CD4-positive, alpha-beta memory T cell (primary cell): ENCODE data around the gene PHF3. TPM values are rescaled to one million over a fixed set of nuclear protein-coding genes. Genes with fewer than 3 reads are reported as not detected.

Experiments used
- CTCF ChIA-PET: fragments of 350-600 bp; sonication (Branson Sonifier 250); formaldehyde crosslinking; loops from one replicate; lab custom pipeline; 2021; ENCODE audit warnings: inconsistent platforms; ENCODE audit not compliant: partially characterized antibody; lab: Charles Lee
- POLR2A ChIA-PET: fragments of 350-600 bp; sonication (Branson Sonifier 250); formaldehyde crosslinking; loops from one replicate; lab custom pipeline; 2021; ENCODE audit not compliant: partially characterized antibody; lab: Charles Lee
- DNase-seq, 5 donors: peaks; one replicate each; pipeline versions ENCODE4 v3.0.0 to v3.0.0-alpha.2; 2020 to 2022; ENCODE audit warnings: mixed read lengths in 1 of 5
- H3K27ac ChIP-seq: one replicate; pipeline ENCODE4 v1.7.0; 2013; ENCODE audit warnings: low read depth, low read length
- H3K27me3 ChIP-seq: 2 replicates; pipeline ENCODE4 v1.7.0; 2013; ENCODE audit warnings: mild to moderate bottlenecking, low read length, moderate library complexity; ENCODE audit not compliant: insufficient read depth
- H3K36me3 ChIP-seq: 2 replicates; pipeline ENCODE4 v1.7.0; 2013; ENCODE audit warnings: mild to moderate bottlenecking, low read length, moderate library complexity; ENCODE audit not compliant: insufficient read depth
- H3K4me1 ChIP-seq: 2 replicates; pipeline ENCODE4 v1.7.0; 2013; ENCODE audit warnings: mild to moderate bottlenecking, low read length, moderate library complexity; ENCODE audit not compliant: insufficient read depth
- H3K4me3 ChIP-seq, 2 donors: one replicate each; pipeline ENCODE4 v1.7.0; 2013; ENCODE audit warnings: low read length in 2 of 2, mild to moderate bottlenecking in 1 of 2
- H3K9me3 ChIP-seq, 2 donors: one replicate each; pipeline ENCODE4 v1.7.0; 2013; ENCODE audit warnings: low read length in 2 of 2, control low read depth in 1 of 2; ENCODE audit not compliant: control insufficient read depth in 1 of 2
- H3K27ac Mint-ChIP-seq, 7 donors: one replicate each; pipeline ENCODE4 v1.8.0; 2020 to 2021; ENCODE audit warnings: mixed read lengths in 7 of 7, mild to moderate bottlenecking in 6 of 7, inconsistent platforms in 3 of 7, moderate library complexity in 3 of 7
- H3K27me3 Mint-ChIP-seq, 2 donors: one replicate each; pipeline ENCODE4 v1.8.0; 2020 to 2021; ENCODE audit warnings: mixed read lengths in 2 of 2
- H3K36me3 Mint-ChIP-seq, 2 donors: one replicate each; pipeline ENCODE4 v1.8.0; 2020 to 2021; ENCODE audit warnings: mixed read lengths in 2 of 2, inconsistent platforms in 1 of 2, mild to moderate bottlenecking in 1 of 2
- H3K4me1 Mint-ChIP-seq, 4 donors: one replicate each; pipeline ENCODE4 v1.8.0; 2020 to 2021; ENCODE audit warnings: mixed read lengths in 4 of 4, mild to moderate bottlenecking in 1 of 4
- H3K4me3 Mint-ChIP-seq, 8 donors: one replicate each; pipeline ENCODE4 v1.8.0; 2020 to 2021; ENCODE audit warnings: mixed read lengths in 8 of 8, mild to moderate bottlenecking in 7 of 8, moderate library complexity in 6 of 8, inconsistent platforms in 3 of 8
- H3K9me3 Mint-ChIP-seq, 8 donors: one replicate each; pipeline ENCODE4 v1.8.0; 2020 to 2021; ENCODE audit warnings: mixed read lengths in 8 of 8, mild to moderate bottlenecking in 5 of 8, inconsistent platforms in 3 of 8, moderate library complexity in 1 of 8
- intact Hi-C: fragments of 100-400 bp; cut with micrococcal nuclease; formaldehyde crosslinking; loops from one replicate; pipeline ENCODE4 v1.15.1; 2023
- polyA plus RNA-seq, 2 donors: library from polyadenylated mRNA; unstranded; fragments of 300-500 nt; fragmentation: Illumina TruSeq; gene quantifications; one replicate each; pipeline ENCODE4 v1.2.3, GENCODE V29; 2021
- total RNA-seq, 2 experiments: library from RNA; stranded (reverse); gene quantifications; one replicate each; pipeline ENCODE4 v1.2.3, GENCODE V29; 2021

PHF3 gene
- total and polyA plus RNA-seq, 4 experiments from 2014 or later = 5.1 to 119 (median 81.1) TPM

DNA sequence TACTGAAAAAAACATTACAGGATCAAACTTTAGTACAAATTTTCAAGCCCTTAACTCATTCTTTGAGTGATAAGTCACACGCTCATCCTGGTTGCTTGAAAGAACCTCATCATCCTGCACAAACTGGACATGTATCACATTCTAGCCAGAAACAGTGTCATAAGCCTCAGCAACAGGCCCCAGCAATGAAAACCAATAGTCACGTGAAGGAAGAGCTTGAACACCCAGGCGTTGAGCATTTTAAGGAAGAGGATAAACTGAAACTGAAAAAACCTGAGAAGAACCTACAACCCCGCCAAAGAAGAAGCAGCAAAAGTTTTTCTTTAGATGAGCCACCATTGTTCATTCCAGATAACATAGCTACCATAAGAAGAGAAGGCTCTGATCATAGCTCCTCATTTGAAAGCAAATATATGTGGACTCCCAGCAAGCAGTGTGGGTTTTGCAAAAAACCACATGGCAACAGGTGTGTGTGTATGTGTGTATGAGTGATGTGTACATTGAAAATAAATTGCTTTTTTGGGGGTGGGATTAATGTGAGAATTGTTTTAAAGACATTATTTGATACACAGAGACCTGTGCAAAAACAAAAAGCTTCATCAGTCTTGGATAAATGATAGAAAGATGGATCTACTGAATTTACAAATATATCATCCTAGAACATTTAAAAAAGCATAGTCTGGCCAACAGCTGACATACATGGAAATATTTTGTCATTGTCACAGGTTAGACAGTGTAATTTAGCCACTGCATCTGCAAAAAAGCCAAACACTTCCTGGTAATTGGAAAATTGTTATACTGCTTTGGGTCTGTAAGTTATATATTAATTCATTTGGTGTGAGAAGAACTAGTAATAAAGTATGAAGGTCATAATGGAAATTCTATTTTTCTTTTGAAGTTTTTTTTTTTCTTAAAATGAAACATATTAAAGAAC lies 50.1 kb downstream of the PHF3 start:
- Histone ChIP-seq H3K4me3 (no peak overlapping the region), H3K27me3 (no peaks in the 10 kb centered on the region), H3K4me1 (peaks cover 4% of the 10 kb centered on the region), H3K27ac (no peak overlapping the region), H3K36me3 (peaks cover 12% of the 10 kb centered on the region), H3K9me3 (no peaks in the 10 kb centered on the region)
- Mint-ChIP-seq H3K27me3 (no peaks in the 10 kb centered on the region), H3K4me1 (peaks cover 20 to 53% (median 32%) of the 10 kb centered on the region in 4 donors), H3K9me3 (no peaks in the 10 kb centered on the region), H3K27ac (peak overlapping the region in 2 of 7 donors; percentile 2 to 48), H3K4me3 (no peak overlapping the region), H3K36me3 (peaks cover 40 to 48% of the 10 kb centered on the region in 2 donors)
- no peak for DNase-seq
- intact Hi-C loops = no loop called here
- POLR2A ChIA-PET = no interaction called here
- CTCF ChIA-PET = interaction anchor here (0.9 to 1.8 kb wide), 2 partner anchors 10 to 87 kb away, joined by 3 to 6 read pairs; no protein-coding TSS in a partner anchor

DNA sequence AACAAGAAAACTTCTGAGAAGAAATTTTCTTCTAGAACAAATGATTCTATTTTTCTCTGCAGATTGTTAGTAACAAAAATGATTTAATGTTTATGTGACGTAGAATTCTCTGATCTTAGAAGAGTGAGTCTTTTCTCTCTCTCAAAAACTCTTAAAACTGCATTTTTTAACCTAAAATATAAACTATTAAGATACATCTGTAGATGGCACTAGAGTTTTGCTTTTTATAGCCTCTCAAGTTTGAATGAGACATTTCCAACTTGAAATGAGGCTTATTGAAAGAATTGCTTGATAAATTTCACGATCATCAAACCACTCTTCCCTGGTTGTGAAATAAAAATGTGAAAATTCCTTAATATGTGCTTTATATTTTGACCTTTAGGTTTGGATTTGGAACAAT lies 53.8 kb downstream of the PHF3 start:
- H3K4me3 Mint-ChIP-seq = no peak overlapping the region
- H3K27ac ChIP-seq = no peak overlapping the region
- H3K36me3 ChIP-seq = peaks cover 8% of the 10 kb centered on the region
- H3K4me1 ChIP-seq = no peaks in the 10 kb centered on the region
- H3K27me3 ChIP-seq = no peaks in the 10 kb centered on the region
- peaks cover 7 to 32% (median 18%) of the 10 kb centered on the region in 4 donors for H3K4me1 Mint-ChIP-seq
- ChIA-PET POLR2A (no interaction called here), CTCF (interaction anchor here (1.2 kb wide), 1 partner anchor 91 kb away, joined by 4 read pairs; no protein-coding TSS in a partner anchor)
- H3K36me3 Mint-ChIP-seq = peaks cover 23 to 36% of the 10 kb centered on the region in 2 donors
- H3K27me3 Mint-ChIP-seq = no peaks in the 10 kb centered on the region
- DNase-seq = no peak
- intact Hi-C loops = no loop called here
- no peak overlapping the region for H3K4me3 ChIP-seq
- no peak overlapping the region for H3K27ac Mint-ChIP-seq
- H3K9me3 Mint-ChIP-seq = no peaks in the 10 kb centered on the region
- H3K9me3 ChIP-seq = no peaks in the 10 kb centered on the region

DNA sequence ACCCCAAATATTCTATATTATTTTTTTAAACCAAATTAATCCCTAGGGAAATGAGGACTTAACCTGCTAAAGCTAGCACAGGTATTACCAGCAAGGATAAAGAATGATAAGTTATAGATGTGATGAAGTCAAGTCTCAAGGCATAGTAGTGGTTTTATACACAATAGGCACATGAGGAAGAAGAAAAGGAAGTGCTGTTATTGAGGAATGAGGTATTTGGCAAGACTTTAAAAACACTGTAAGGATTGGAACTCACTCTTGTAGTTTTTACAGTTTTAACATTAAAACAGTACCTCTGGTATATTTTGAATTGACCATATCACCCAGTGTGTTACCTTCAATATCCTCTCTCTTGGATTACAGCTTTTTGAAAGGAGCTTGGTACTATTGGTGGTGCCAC lies 54.6 kb downstream of the PHF3 start:
- H3K27me3 ChIP-seq = no peaks in the 10 kb centered on the region
- intact Hi-C loops = loop anchor here (5.0 kb wide), 1 partner anchor 93 kb away; no protein-coding TSS in a partner anchor
- Mint-ChIP-seq H3K9me3 (no peaks in the 10 kb centered on the region), H3K36me3 (peaks cover 23 to 34% of the 10 kb centered on the region in 2 donors), H3K4me3 (no peak overlapping the region), H3K27ac (no peak overlapping the region), H3K4me1 (peaks cover 13 to 29% (median 15%) of the 10 kb centered on the region in 4 donors), H3K27me3 (no peaks in the 10 kb centered on the region)
- peaks cover 4% of the 10 kb centered on the region for H3K36me3 ChIP-seq
- no peak overlapping the region for H3K4me3 ChIP-seq
- no peak overlapping the region for H3K27ac ChIP-seq
- H3K4me1 ChIP-seq = no peaks in the 10 kb centered on the region
- no peak for DNase-seq
- H3K9me3 ChIP-seq = no peaks in the 10 kb centered on the region
- POLR2A ChIA-PET = interaction anchor here (0.7 kb wide), 1 partner anchor 9 kb away, joined by 3 read pairs; no protein-coding TSS in a partner anchor
- CTCF ChIA-PET = interaction anchor here (1.5 to 1.9 kb wide), 2 partner anchors 17 to 92 kb away, joined by 3 to 4 read pairs; no protein-coding TSS in a partner anchor

- peaks cover 37% of the 10 kb centered on the region for H3K36me3 ChIP-seq
- no peaks in the 10 kb centered on the region for H3K9me3 Mint-ChIP-seq
- ChIA-PET POLR2A (no interaction called here), CTCF (no interaction called here)
- no peaks in the 10 kb centered on the region for H3K9me3 ChIP-seq
- H3K27ac Mint-ChIP-seq = peak overlapping the region in 2 of 7 donors; percentile 2 to 15
- no peaks in the 10 kb centered on the region for H3K4me1 ChIP-seq
- no peaks in the 10 kb centered on the region for H3K27me3 ChIP-seq
- H3K36me3 Mint-ChIP-seq = peaks cover 64 to 81% of the 10 kb centered on the region in 2 donors
- no peak overlapping the region for H3K4me3 ChIP-seq
- DNase-seq = no peak
- peaks cover 3 to 7% (median 5%) of the 10 kb centered on the region in 4 donors for H3K4me1 Mint-ChIP-seq
- H3K27me3 Mint-ChIP-seq = no peaks in the 10 kb centered on the region
- intact Hi-C loops = no loop called here
- no peak overlapping the region for H3K4me3 Mint-ChIP-seq
- no peak overlapping the region for H3K27ac ChIP-seq
Measured at GRCh38 chr6:63705707-63706106, 70.1 kb downstream of the PHF3 start.

DNA sequence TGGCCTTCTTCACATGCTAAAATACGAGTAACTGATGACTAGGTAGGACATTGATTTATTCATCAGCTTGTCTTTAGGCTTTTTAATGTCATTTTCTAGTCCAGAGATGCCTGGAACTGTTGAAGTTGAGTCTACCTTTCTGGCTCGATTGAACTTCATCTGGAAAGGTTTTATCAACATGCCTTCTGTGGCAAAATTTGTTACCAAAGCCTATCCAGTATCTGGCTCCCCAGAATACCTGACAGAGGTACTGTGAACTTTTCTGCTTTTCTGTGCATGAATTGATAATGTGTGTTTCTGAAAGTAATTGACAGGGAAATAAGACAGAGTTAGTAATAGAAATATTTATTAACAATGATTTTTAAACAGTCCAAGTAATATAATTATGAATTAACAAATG lies 71.0 kb downstream of the PHF3 start:
- Histone ChIP-seq H3K4me1 (no peaks in the 10 kb centered on the region), H3K27ac (no peak overlapping the region), H3K36me3 (peaks cover 45% of the 10 kb centered on the region), H3K9me3 (no peaks in the 10 kb centered on the region), H3K27me3 (no peaks in the 10 kb centered on the region), H3K4me3 (no peak overlapping the region)
- POLR2A ChIA-PET = no interaction called here
- Mint-ChIP-seq H3K9me3 (no peaks in the 10 kb centered on the region), H3K36me3 (peaks cover 66 to 82% of the 10 kb centered on the region in 2 donors), H3K27me3 (no peaks in the 10 kb centered on the region), H3K4me3 (no peak overlapping the region), H3K4me1 (peaks cover 2 to 7% (median 4%) of the 10 kb centered on the region in 4 donors), H3K27ac (no peak overlapping the region)
- CTCF ChIA-PET = no interaction called here
- intact Hi-C loops = no loop called here
- DNase-seq = no peak

DNA sequence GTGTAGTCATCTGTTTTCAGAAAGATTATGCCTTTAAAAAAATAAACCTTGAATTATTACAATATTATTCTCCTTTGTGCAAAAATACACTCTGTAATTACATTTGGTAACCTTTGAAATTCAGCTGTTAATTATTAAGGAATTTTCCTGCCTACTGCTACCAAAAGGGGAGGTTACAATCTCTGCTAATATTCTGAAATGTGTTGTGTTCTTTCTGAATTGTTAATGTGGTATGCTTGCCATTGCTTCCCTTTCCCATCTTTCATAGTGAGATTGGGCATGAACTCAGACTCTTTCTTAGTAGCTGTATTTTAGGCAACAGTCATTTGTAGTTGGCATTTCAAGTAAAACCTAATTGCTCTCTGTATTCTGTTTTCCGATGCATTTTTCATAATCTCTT lies 73.0 kb downstream of the PHF3 start:
- peaks cover 52% of the 10 kb centered on the region for H3K36me3 ChIP-seq
- CTCF ChIA-PET = no interaction called here

DNA sequence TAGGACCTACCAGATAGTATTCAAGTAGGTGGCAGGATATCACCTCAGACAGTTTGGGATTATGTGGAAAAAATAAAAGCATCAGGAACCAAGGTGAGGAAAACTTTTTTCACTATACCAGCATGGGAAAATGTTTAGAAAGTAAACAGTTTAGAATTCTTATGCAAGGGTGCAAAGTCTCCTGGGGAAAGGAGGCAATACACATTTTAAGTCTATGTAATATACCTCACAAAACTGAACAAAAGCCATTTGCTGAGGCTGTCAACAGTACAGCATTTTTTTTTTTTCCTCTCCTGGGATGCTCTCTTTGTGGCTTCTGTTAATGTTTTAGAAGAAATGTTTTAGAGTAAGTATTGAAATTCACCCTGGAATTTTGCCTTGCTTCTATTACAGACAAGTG lies 73.5 kb downstream of the PHF3 start:
- H3K36me3 Mint-ChIP-seq = peaks cover 70 to 78% of the 10 kb centered on the region in 2 donors
- H3K27me3 ChIP-seq = no peaks in the 10 kb centered on the region
- H3K9me3 Mint-ChIP-seq = no peaks in the 10 kb centered on the region
- ChIA-PET POLR2A (interaction anchor here (0.9 to 1.1 kb wide), 2 partner anchors 74 to 136 kb away, joined by 4 read pairs; partner anchors contain the start of gene PHF3), CTCF (no interaction called here)
- H3K4me1 Mint-ChIP-seq = peaks cover 0 to 8% (median 5%) of the 10 kb centered on the region in 4 donors
- H3K27me3 Mint-ChIP-seq = no peaks in the 10 kb centered on the region
- no peak overlapping the region for H3K4me3 Mint-ChIP-seq
- intact Hi-C loops = no loop called here
- DNase-seq = no peak
- no peaks in the 10 kb centered on the region for H3K9me3 ChIP-seq
- H3K36me3 ChIP-seq = peaks cover 49% of the 10 kb centered on the region
- no peak overlapping the region for H3K4me3 ChIP-seq
- no peaks in the 10 kb centered on the region for H3K4me1 ChIP-seq
- no peak overlapping the region for H3K27ac ChIP-seq
- no peak overlapping the region for H3K27ac Mint-ChIP-seq

More for the DNA sequence above, 73.0 kb downstream of the PHF3 start:
- POLR2A ChIA-PET = interaction anchor here (1.1 kb wide), 1 partner anchor 73 kb away, joined by 4 read pairs; the partner anchor contains the start of gene PHF3
- Histone ChIP-seq H3K4me3 (no peak overlapping the region), H3K9me3 (no peaks in the 10 kb centered on the region), H3K27ac (no peak overlapping the region), H3K27me3 (no peaks in the 10 kb centered on the region), H3K4me1 (no peaks in the 10 kb centered on the region)
- no peak for DNase-seq
- intact Hi-C loops = no loop called here
- H3K4me3 Mint-ChIP-seq = no peak overlapping the region
- H3K9me3 Mint-ChIP-seq = no peaks in the 10 kb centered on the region
- H3K4me1 Mint-ChIP-seq = peaks cover 0 to 8% (median 5%) of the 10 kb centered on the region in 4 donors
- H3K27me3 Mint-ChIP-seq = no peaks in the 10 kb centered on the region
- H3K27ac Mint-ChIP-seq = no peak overlapping the region
- peaks cover 72 to 81% of the 10 kb centered on the region in 2 donors for H3K36me3 Mint-ChIP-seq
